Measurements from ENCODE around the gene RYK.

DNA sequence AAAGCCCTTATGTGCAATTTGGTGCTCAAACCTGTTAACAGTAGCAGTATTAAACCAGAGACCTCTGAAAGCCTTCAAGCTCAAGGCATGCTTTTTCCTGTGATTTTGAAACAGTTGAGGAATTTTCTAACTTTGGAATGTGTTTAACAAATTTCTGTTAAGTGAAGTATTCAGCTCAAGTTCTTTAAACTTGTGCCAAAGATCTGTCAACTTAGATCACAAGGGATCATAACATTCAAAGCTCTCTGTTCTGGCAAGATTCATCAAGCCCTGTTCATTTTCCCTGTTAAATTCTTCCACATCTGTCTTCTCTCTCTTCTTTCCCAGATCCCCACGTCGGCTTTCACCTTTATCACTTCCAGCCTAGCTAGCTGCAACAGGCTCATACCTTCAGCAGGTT lies 28.8 kb upstream of the RYK start:
- TF ChIP-seq PRDM10 (tag by site-specific recombination; IDR thresholded peaks at IDR 0.05): no peak
- TF ChIP-seq, protein P1, sequence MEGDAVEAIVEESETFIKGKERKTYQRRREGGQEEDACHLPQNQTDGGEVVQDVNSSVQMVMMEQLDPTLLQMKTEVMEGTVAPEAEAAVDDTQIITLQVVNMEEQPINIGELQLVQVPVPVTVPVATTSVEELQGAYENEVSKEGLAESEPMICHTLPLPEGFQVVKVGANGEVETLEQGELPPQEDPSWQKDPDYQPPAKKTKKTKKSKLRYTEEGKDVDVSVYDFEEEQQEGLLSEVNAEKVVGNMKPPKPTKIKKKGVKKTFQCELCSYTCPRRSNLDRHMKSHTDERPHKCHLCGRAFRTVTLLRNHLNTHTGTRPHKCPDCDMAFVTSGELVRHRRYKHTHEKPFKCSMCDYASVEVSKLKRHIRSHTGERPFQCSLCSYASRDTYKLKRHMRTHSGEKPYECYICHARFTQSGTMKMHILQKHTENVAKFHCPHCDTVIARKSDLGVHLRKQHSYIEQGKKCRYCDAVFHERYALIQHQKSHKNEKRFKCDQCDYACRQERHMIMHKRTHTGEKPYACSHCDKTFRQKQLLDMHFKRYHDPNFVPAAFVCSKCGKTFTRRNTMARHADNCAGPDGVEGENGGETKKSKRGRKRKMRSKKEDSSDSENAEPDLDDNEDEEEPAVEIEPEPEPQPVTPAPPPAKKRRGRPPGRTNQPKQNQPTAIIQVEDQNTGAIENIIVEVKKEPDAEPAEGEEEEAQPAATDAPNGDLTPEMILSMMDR (tag by site-specific recombination; IDR thresholded peaks at IDR 0.05): no peak
- TF ChIP-seq, protein P2, sequence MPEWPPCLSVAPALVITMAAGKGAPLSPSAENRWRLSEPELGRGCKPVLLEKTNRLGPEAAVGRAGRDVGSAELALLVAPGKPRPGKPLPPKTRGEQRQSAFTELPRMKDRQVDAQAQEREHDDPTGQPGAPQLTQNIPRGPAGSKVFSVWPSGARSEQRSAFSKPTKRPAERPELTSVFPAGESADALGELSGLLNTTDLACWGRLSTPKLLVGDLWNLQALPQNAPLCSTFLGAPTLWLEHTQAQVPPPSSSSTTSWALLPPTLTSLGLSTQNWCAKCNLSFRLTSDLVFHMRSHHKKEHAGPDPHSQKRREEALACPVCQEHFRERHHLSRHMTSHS (tag by site-specific recombination; IDR thresholded peaks at IDR 0.05): no peak
- TF ChIP-seq REPIN1 (tag by site-specific recombination; IDR thresholded peaks at IDR 0.05; ENCODE audit: low read depth): no peak
- TF ChIP-seq ZNF394 (tag by site-specific recombination; IDR thresholded peaks at IDR 0.05; ENCODE audit: borderline replicate concordance): no peak
- TF ChIP-seq ATF2 (tag by site-specific recombination; IDR thresholded peaks at IDR 0.05; ENCODE audit: low read depth): no peak
- no peak for TF ChIP-seq ZBTB49 (tag by site-specific recombination; IDR thresholded peaks at IDR 0.05; ENCODE audit: low read depth)
- no peak for TF ChIP-seq GLI4 (tag by site-specific recombination; IDR thresholded peaks at IDR 0.05)
- TF ChIP-seq MEIS1 (CRISPR knock-in tag; IDR thresholded peaks at IDR 0.05; ENCODE audit: borderline replicate concordance): no peak
- no peak for TF ChIP-seq EGR2 (tag by site-specific recombination; IDR thresholded peaks at IDR 0.05; ENCODE audit: low read depth)

Measured in HEK293 (cell line).